OCI-LY7 (cell line): ENCODE data around the gene TJAP1. TPM values are rescaled to one million over a fixed set of nuclear protein-coding genes. Genes with fewer than 3 reads are reported as not detected.

Experiments
- BruUV-seq: library from RNA; stranded (reverse); fragments of 400-500 nt; replicated peaks from 2 replicates; lab custom pipeline; 2021; lab: Mats Ljungman, UMichigan
- CTCF ChIA-PET: fragments of 300-600 bp; sonication (Branson Sonifier 250); formaldehyde crosslinking; loops from one replicate; lab custom pipeline; 2022; ENCODE audit warnings: antibody characterized with exemption; ENCODE audit not compliant: unreplicated experiment; lab: Charles Lee
- POLR2A ChIA-PET: fragments of 300-600 bp; sonication (Branson Sonifier 250); formaldehyde crosslinking; loops from one replicate; lab custom pipeline; 2022; ENCODE audit warnings: antibody characterized with exemption; lab: Charles Lee
- DNase-seq: peaks from one replicate; pipeline ENCODE4 v3.0.0-alpha.2; 2015; ENCODE audit warnings: low spot score
- H2AFZ ChIP-seq: fragments of 200-600 bp; sonication (generic), shearing (Covaris generic); 2 replicates; pipeline ENCODE4 v1.6.1; 2014; ENCODE audit warnings: mild to moderate bottlenecking, antibody characterized with exemption, low read length, moderate library complexity
- H3K27ac ChIP-seq: fragments of 200-600 bp; sonication (generic); 2 replicates; pipeline ENCODE4 v1.5.1; 2014; ENCODE audit warnings: mixed run types, low read depth, mild to moderate bottlenecking, moderate library complexity, low read length, inconsistent platforms; ENCODE audit not compliant: poor library complexity, severe bottlenecking
- H3K36me3 ChIP-seq: fragments of 200-600 bp; sonication (generic); 2 replicates; pipeline ENCODE4 v1.6.1; 2014; ENCODE audit warnings: mild to moderate bottlenecking, antibody characterized with exemption, low read length, moderate library complexity, mixed read lengths; ENCODE audit not compliant: insufficient read depth
- H3K4me1 ChIP-seq: fragments of 200-600 bp; sonication (generic); 2 replicates; pipeline ENCODE4 v1.5.1; 2014; ENCODE audit warnings: mild to moderate bottlenecking, low read length; ENCODE audit not compliant: insufficient read depth, poor library complexity, severe bottlenecking
- H3K4me2 ChIP-seq: fragments of 200-600 bp; sonication (generic); 2 replicates; pipeline ENCODE4 v1.6.1; 2014; ENCODE audit warnings: mild to moderate bottlenecking, low read length
- H3K4me3 ChIP-seq: fragments of 200-600 bp; sonication (generic); 2 replicates; pipeline ENCODE4 v1.5.1; 2014; ENCODE audit warnings: mild to moderate bottlenecking, low read depth, low read length; ENCODE audit not compliant: poor library complexity, severe bottlenecking
- H3K79me2 ChIP-seq: fragments of 200-600 bp; sonication (generic); 2 replicates; pipeline ENCODE4 v1.6.1; 2016; ENCODE audit warnings: low read depth, mild to moderate bottlenecking, low read length, moderate library complexity, mixed read lengths; ENCODE audit not compliant: insufficient read depth
- H3K9me2 ChIP-seq: fragments of 200-600 bp; sonication (generic); 2 replicates; pipeline ENCODE4 v1.6.1; 2016; ENCODE audit warnings: mild to moderate bottlenecking, low read length, mixed read lengths; ENCODE audit not compliant: insufficient read depth
- H3K9me3 ChIP-seq: fragments of 200-600 bp; sonication (generic); 2 replicates; pipeline ENCODE4 v1.6.1; 2014; ENCODE audit warnings: mild to moderate bottlenecking, mixed run types, low read length, mixed read lengths
- H4K20me1 ChIP-seq: fragments of 200-600 bp; sonication (generic); 2 replicates; pipeline ENCODE4 v1.6.1; 2014; ENCODE audit warnings: mild to moderate bottlenecking, antibody characterized with exemption, low read length, moderate library complexity, mixed read lengths; ENCODE audit not compliant: insufficient read depth
- EZH2phosphoT487 ChIP-seq: fragments of 200-600 bp; sonication (generic); IDR thresholded peaks from 2 replicates; pipeline ENCODE4 v1.6.1; 2018; ENCODE audit warnings: low read depth, borderline replicate concordance, mild to moderate bottlenecking, mixed run types, antibody characterized with exemption, low read length, moderate library complexity, mixed read lengths
- intact Hi-C: fragments of 100-400 bp; cut with micrococcal nuclease; formaldehyde crosslinking; loops from one replicate; pipeline ENCODE4 v1.10.0; 2022; ENCODE audit not compliant: unreplicated experiment
- total RNA-seq, 2 experiments: library from RNA; depleted of rRNA in 1 of 2; stranded (reverse); fragments of >200 nt in 1 of 2; shearing (Covaris generic) in 1 of 2; gene quantifications; 2 replicates each; pipeline ENCODE4 v1.2.3, GENCODE V29; 2014 to 2022
- TF ChIP-seq, protein P1 (sequence below): fragments of 200-600 bp; sonication (generic); conservative IDR thresholded peaks from 2 replicates; pipeline ENCODE4 v1.5.1; 2014; ENCODE audit warnings: mild to moderate bottlenecking, antibody characterized with exemption, low read length, moderate library complexity, mixed read lengths

Gene TJAP1
- total RNA-seq, 2 experiments from 2014 or later: 16.7 to 34.4 TPM

DNA sequence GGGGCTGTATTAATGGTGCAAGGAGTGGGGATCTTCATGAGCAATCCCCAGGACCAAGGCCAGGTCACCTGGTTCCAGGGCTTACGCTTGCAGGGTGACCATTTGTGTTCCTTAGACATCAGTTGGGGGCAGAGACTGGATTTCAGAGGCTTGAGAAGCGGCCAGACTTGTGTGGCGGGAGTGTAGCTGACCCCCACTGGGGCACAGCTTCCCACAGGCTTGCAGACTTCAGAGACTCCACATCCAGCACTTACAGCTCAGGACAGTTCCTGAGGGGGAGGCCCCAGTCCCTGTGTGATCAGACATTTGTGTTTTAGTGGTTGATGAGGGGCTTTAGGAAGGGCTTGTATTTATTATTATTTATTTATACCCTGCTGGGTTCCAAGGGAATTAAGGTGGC, 15.3 kb downstream of the TJAP1 start:
- H3K36me3 ChIP-seq: no peaks in the 10 kb centered on the region
- H3K79me2 ChIP-seq: no peaks in the 10 kb centered on the region
- ChIA-PET CTCF (interaction anchor here (1.0 kb wide), 1 partner anchor 14 kb away, joined by 4 read pairs; no protein-coding TSS in a partner anchor), POLR2A (interaction anchor here (0.6 to 1.5 kb wide), 2 partner anchors 14 to 113 kb away, joined by 3 read pairs; no protein-coding TSS in a partner anchor)
- intact Hi-C loops: no loop called here
- TF ChIP-seq, protein P1, sequence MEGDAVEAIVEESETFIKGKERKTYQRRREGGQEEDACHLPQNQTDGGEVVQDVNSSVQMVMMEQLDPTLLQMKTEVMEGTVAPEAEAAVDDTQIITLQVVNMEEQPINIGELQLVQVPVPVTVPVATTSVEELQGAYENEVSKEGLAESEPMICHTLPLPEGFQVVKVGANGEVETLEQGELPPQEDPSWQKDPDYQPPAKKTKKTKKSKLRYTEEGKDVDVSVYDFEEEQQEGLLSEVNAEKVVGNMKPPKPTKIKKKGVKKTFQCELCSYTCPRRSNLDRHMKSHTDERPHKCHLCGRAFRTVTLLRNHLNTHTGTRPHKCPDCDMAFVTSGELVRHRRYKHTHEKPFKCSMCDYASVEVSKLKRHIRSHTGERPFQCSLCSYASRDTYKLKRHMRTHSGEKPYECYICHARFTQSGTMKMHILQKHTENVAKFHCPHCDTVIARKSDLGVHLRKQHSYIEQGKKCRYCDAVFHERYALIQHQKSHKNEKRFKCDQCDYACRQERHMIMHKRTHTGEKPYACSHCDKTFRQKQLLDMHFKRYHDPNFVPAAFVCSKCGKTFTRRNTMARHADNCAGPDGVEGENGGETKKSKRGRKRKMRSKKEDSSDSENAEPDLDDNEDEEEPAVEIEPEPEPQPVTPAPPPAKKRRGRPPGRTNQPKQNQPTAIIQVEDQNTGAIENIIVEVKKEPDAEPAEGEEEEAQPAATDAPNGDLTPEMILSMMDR: no peak
- no peak for TF ChIP-seq EZH2phosphoT487
- no peaks in the 10 kb centered on the region for H4K20me1 ChIP-seq
- no peaks in the 10 kb centered on the region for H3K9me3 ChIP-seq
- DNase-seq: no peak
- no peak overlapping the region for H3K4me2 ChIP-seq
- H2AFZ ChIP-seq: no peak overlapping the region
- H3K27ac ChIP-seq: no peak overlapping the region
- H3K4me1 ChIP-seq: no peaks in the 10 kb centered on the region
- no peak overlapping the region for H3K4me3 ChIP-seq
- H3K9me2 ChIP-seq: no peaks in the 10 kb centered on the region
- no TSS peak for BruUV-seq

DNA sequence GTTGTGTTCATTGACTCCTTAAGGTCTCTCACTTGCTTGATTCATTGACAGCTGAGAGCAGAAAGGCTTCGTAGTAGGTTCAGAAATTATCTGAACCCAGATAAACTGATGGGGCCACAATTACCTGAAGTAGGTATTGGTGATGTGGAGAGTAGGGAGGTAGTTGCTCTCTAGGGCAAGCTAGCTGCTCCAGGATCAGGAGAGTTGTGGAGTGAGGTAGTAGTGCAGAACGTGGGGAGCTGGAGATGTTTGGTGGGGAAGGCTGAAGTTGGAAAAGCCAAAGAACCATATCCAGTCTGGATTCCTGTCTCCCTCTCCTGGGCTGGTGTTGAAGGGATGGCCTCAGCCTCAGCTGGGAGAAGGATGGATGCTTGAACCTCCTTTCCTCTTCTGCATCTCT, 15.9 kb downstream of the TJAP1 start:
- H2AFZ ChIP-seq: no peak overlapping the region
- no peak overlapping the region for H3K27ac ChIP-seq
- no peak for TF ChIP-seq EZH2phosphoT487
- TF ChIP-seq, protein P1: no peak
- ChIA-PET CTCF (interaction anchor here (1.0 kb wide), 1 partner anchor 14 kb away, joined by 4 read pairs; no protein-coding TSS in a partner anchor), POLR2A (interaction anchor here (0.6 kb wide), 2 partner anchors 32 to 112 kb away, joined by 3 read pairs; no protein-coding TSS in a partner anchor)
- H3K79me2 ChIP-seq: no peaks in the 10 kb centered on the region
- no peaks in the 10 kb centered on the region for H4K20me1 ChIP-seq
- no peaks in the 10 kb centered on the region for H3K9me3 ChIP-seq
- H3K4me1 ChIP-seq: no peaks in the 10 kb centered on the region
- no peaks in the 10 kb centered on the region for H3K9me2 ChIP-seq
- H3K4me3 ChIP-seq: no peak overlapping the region
- intact Hi-C loops: no loop called here
- H3K4me2 ChIP-seq: no peak overlapping the region
- peaks cover 2% of the 10 kb centered on the region; the same call in 1 of the 2 replicates for H3K36me3 ChIP-seq
- BruUV-seq: no TSS peak
- DNase-seq: no peak

DNA sequence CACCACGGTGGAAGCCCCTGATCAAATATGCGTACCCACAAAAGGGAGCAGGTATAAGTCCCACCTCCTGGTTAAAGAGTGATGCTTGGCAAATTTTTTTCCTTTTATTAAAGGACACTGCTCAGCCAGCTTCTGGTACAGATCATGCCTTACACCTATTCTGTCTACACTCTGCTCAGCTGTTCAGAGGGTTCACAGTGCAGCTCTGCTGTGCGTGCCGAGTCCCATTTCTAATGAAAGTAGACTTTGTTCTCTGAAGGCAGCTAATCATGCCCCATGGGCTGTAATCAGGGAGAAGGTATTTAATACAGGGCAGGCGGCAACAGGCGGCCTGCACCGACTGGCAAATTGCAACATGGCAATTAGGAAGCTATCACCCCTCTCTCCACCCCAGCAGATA, 16.5 kb downstream of the TJAP1 start:
- TF ChIP-seq EZH2phosphoT487: no peak
- TF ChIP-seq, protein P1: no peak
- no peak for DNase-seq
- peaks cover 8% of the 10 kb centered on the region; the same call in 1 of the 2 replicates for H3K36me3 ChIP-seq
- no peaks in the 10 kb centered on the region for H3K4me1 ChIP-seq
- ChIA-PET POLR2A (interaction anchor here (0.6 kb wide), 1 partner anchor 31 kb away, joined by 3 read pairs; no protein-coding TSS in a partner anchor), CTCF (no interaction called here)
- no peaks in the 10 kb centered on the region for H4K20me1 ChIP-seq
- BruUV-seq: no TSS peak
- intact Hi-C loops: no loop called here
- H3K4me2 ChIP-seq: no peak overlapping the region
- H2AFZ ChIP-seq: no peak overlapping the region
- no peaks in the 10 kb centered on the region for H3K9me2 ChIP-seq
- H3K9me3 ChIP-seq: no peaks in the 10 kb centered on the region
- H3K27ac ChIP-seq: no peak overlapping the region
- no peak overlapping the region for H3K4me3 ChIP-seq
- no peaks in the 10 kb centered on the region for H3K79me2 ChIP-seq
